ENCODE data around the gene SNN.

DNA sequence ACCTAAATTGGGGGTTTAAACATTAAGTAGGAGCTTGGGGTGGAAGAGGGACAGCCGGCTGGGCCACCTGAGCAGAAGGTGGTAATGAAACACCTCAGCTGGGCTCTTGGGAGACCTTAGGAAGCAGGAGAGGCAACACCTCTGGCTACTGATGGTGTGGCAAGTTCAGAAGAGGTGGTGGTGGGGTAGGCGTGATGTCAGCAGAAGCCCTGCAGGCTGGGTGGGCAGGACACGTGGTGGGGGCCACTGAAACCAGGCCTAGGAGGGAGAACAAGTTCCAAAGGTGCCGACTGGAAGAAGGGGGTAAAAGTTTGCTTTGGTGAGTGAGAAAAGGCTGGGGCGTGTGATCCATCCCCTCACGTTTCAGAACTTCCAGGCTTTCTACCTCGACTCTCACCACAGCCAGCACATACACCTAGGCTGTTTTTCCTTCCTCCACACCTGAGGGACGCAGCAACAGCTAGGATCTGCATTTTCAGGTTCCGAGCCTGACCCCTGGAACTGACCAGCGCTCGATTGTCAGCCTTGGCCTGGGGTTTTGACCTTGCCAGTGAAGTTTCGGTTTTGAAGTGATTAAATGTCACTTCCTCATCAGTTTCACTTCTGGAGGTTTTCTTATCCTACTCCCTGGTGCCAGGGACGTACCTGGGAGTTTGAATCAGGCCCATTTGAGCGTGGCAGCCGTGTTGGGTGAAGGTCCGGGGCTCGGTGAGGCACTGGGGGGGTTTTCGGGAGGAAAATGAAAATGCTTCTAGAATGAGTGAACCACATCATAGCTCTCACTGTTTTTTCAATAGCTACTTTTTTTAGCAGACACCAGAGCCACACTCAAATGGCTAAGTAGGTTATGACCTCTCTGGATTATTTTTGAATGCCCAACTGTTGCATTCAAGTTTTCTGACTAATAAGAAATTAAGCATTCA, 10.0 kb downstream of the SNN start:
- TF ChIP-seq SIN3A (IDR thresholded peaks at IDR 0.05; ENCODE audit: borderline replicate concordance, insufficient read depth, low read length): no peak
- no peak for TF ChIP-seq TAF1 (IDR thresholded peaks at IDR 0.05; ENCODE audit: borderline replicate concordance, insufficient read depth, low read length)
- TF ChIP-seq POLR2AphosphoS5 (IDR thresholded peaks at IDR 0.05; ENCODE audit: low read depth, low read length): no peak

All from PFSK-1 (cell line).